ENCODE measurements around the gene TOMM6.

Gene TOMM6

DNA sequence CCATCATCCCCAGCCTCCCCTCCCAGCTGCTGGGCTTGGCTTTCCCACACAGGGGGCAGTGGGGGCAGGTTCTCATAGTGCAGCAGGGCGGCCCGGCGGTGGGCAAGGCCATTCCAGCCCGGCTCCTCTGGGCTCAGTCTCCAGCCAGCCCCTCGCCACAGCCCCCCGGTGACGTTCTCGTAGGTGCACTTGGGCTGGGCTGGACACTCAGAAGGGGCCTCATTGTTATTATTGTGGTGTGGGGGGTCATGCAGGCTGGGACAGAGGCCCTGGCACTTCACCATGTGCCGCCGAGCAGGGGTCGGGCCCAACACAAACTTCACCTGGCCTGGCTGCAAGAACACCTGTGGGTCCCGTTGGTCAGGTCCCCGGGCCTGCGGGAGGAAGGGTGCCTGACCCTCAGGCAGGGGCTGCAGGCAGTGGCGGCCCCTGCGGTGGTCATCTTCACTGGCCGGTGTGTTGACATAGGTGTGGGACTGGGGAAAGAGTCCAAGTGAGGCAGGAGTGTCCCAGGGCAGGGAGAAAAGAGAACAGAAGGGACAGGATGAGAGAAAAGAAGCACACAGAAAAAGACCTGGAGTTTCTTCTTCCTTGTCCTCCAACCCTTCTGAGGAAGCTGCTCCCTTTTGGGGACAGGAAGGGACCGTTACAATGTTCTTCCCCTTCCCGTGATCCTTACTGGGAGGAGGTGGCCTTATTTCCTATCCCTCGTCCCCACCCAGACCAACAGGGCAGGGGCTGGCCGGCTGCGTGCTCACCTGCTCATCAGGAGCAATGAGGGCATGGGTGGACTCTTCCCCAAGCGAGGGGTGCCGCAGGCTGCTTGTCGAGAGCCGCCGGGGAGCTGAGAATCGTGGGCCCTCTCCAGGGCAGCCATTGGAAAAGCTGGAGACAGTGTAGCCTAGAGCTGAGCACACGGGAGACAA is 16.2 kb upstream of the TOMM6 start:
- no peak for DNase-seq (ENCODE audit: insufficient read length, low spot score)
- TF ChIP-seq PAX5 (IDR thresholded peaks at IDR 0.05; ENCODE audit: insufficient read depth, low read length, severe bottlenecking): no peak
- TF ChIP-seq POLR2AphosphoS5 (IDR thresholded peaks at IDR 0.05; ENCODE audit: low read depth, low read length): no peak
- no peak for TF ChIP-seq POLR2A (IDR thresholded peaks at IDR 0.05; ENCODE audit: low read depth, low read length)
- no peak for TF ChIP-seq TAF1 (IDR thresholded peaks at IDR 0.05; ENCODE audit: low read depth, low read length)
- no peak for TF ChIP-seq SPI1 (IDR thresholded peaks at IDR 0.05; ENCODE audit: low read depth, low read length)
- TF ChIP-seq POU2F2 (IDR thresholded peaks at IDR 0.05; ENCODE audit: low read depth, low read length): no peak
- no peak for FAIRE-seq

DNA sequence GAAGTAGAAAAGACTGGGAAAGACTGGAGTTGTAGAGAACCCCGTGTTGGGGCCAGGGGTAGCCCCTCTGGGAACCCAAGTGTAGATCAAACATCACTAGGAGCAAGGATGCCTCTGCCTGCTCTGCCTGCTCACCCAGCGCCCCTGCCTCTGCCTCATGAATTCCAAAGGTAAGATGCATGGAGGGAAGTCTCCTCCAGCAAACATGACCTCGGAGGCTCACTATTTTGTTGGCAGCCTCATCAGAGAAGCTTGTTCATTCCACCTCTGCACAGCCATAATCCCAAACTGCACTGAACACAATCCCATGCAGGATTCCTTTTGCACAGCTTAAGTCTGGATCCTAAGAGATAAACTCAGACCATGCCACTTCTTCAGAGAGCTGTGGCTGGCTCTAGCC is 12.7 kb upstream of the TOMM6 start:
- FAIRE-seq (no peak), DNase-seq (ENCODE audit: insufficient read length, low spot score) (no peak)
- TF ChIP-seq PAX5 (IDR thresholded peaks at IDR 0.05; ENCODE audit: insufficient read depth, low read length, severe bottlenecking) (no peak), TAF1 (IDR thresholded peaks at IDR 0.05; ENCODE audit: low read depth, low read length) (no peak), SPI1 (IDR thresholded peaks at IDR 0.05; ENCODE audit: low read depth, low read length) (no peak), POLR2AphosphoS5 (IDR thresholded peaks at IDR 0.05; ENCODE audit: low read depth, low read length) (no peak), POLR2A (IDR thresholded peaks at IDR 0.05; ENCODE audit: low read depth, low read length) (no peak), POU2F2 (IDR thresholded peaks at IDR 0.05; ENCODE audit: low read depth, low read length) (no peak)

- TF ChIP-seq POLR2AphosphoS5 (IDR thresholded peaks at IDR 0.05; ENCODE audit: low read depth, low read length) (no peak), SPI1 (IDR thresholded peaks at IDR 0.05; ENCODE audit: low read depth, low read length) (no peak), PAX5 (IDR thresholded peaks at IDR 0.05; ENCODE audit: insufficient read depth, low read length, severe bottlenecking) (no peak), POLR2A (IDR thresholded peaks at IDR 0.05; ENCODE audit: low read depth, low read length) (no peak), POU2F2 (IDR thresholded peaks at IDR 0.05; ENCODE audit: low read depth, low read length) (no peak), TAF1 (IDR thresholded peaks at IDR 0.05; ENCODE audit: low read depth, low read length) (no peak)
- peak; percentile 26 for FAIRE-seq
- no peak for DNase-seq (ENCODE audit: insufficient read length, low spot score)
Observed at GRCh38 chr6:41775293-41775882, 12.1 kb upstream of the TOMM6 start.

- no peak for TF ChIP-seq PAX5 (IDR thresholded peaks at IDR 0.05; ENCODE audit: insufficient read depth, low read length, severe bottlenecking)
- no peak for TF ChIP-seq TAF1 (IDR thresholded peaks at IDR 0.05; ENCODE audit: low read depth, low read length)
- TF ChIP-seq POLR2AphosphoS5 (IDR thresholded peaks at IDR 0.05; ENCODE audit: low read depth, low read length): no peak
- no peak for TF ChIP-seq POLR2A (IDR thresholded peaks at IDR 0.05; ENCODE audit: low read depth, low read length)
- TF ChIP-seq SPI1 (IDR thresholded peaks at IDR 0.05; ENCODE audit: low read depth, low read length): no peak
- TF ChIP-seq POU2F2 (IDR thresholded peaks at IDR 0.05; ENCODE audit: low read depth, low read length): no peak
- DNase-seq (ENCODE audit: insufficient read length, low spot score): no peak
- no peak for FAIRE-seq
Observed at GRCh38 chr6:41777551-41778285, 9.8 kb upstream of the TOMM6 start.

DNA sequence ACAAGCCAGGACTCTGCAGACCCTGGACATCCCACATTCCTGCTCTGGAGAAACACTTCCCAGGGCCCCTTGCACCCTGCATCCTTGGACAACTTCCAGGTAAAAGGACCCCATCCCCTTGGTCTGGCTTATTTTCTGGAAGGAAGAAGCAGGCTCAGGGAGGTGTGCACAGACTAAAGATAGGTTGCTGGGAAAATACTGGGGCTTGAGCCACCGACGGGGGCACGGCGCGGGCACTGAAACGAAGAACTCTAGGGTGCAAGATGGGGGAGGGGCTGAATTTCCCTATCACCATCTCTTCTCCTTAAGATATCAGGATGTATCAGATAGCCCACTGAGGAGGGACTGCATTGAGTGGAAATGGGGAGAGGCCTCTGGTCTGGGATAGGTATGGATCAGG is 8.6 kb upstream of the TOMM6 start:
- TF ChIP-seq TAF1 (IDR thresholded peaks at IDR 0.05; ENCODE audit: low read depth, low read length): no peak
- no peak for TF ChIP-seq POU2F2 (IDR thresholded peaks at IDR 0.05; ENCODE audit: low read depth, low read length)
- no peak for TF ChIP-seq POLR2A (IDR thresholded peaks at IDR 0.05; ENCODE audit: low read depth, low read length)
- no peak for TF ChIP-seq PAX5 (IDR thresholded peaks at IDR 0.05; ENCODE audit: insufficient read depth, low read length, severe bottlenecking)
- TF ChIP-seq POLR2AphosphoS5 (IDR thresholded peaks at IDR 0.05; ENCODE audit: low read depth, low read length): no peak
- TF ChIP-seq SPI1 (IDR thresholded peaks at IDR 0.05; ENCODE audit: low read depth, low read length): no peak
- no peak for DNase-seq (ENCODE audit: insufficient read length, low spot score)
- no peak for FAIRE-seq

GRCh38 chr6:41779336-41779735 is 8.2 kb upstream of the TOMM6 start:
- no peak for DNase-seq (ENCODE audit: insufficient read length, low spot score)
- no peak for TF ChIP-seq PAX5 (IDR thresholded peaks at IDR 0.05; ENCODE audit: insufficient read depth, low read length, severe bottlenecking)
- no peak for TF ChIP-seq POU2F2 (IDR thresholded peaks at IDR 0.05; ENCODE audit: low read depth, low read length)
- no peak for TF ChIP-seq POLR2A (IDR thresholded peaks at IDR 0.05; ENCODE audit: low read depth, low read length)
- no peak for TF ChIP-seq SPI1 (IDR thresholded peaks at IDR 0.05; ENCODE audit: low read depth, low read length)
- no peak for TF ChIP-seq TAF1 (IDR thresholded peaks at IDR 0.05; ENCODE audit: low read depth, low read length)
- TF ChIP-seq POLR2AphosphoS5 (IDR thresholded peaks at IDR 0.05; ENCODE audit: low read depth, low read length): no peak
- no peak for FAIRE-seq

GRCh38 chr6:41779788-41780550 is 7.5 kb upstream of the TOMM6 start, which contains the start of gene FRS3:
FRS3 (minus strand) TSS chr6:41779900; CDS start chr6:41776987, 2,913 bp downstream.
- peak; percentile 94 for FAIRE-seq
- TF ChIP-seq POLR2A (IDR thresholded peaks at IDR 0.05; ENCODE audit: low read depth, low read length) (no peak), POU2F2 (IDR thresholded peaks at IDR 0.05; ENCODE audit: low read depth, low read length) (peak; percentile 13; the same call in 1 of the 2 replicates), TAF1 (IDR thresholded peaks at IDR 0.05; ENCODE audit: low read depth, low read length) (no peak), PAX5 (IDR thresholded peaks at IDR 0.05; ENCODE audit: insufficient read depth, low read length, severe bottlenecking) (peak; percentile 75), SPI1 (IDR thresholded peaks at IDR 0.05; ENCODE audit: low read depth, low read length) (no peak), POLR2AphosphoS5 (IDR thresholded peaks at IDR 0.05; ENCODE audit: low read depth, low read length) (no peak)

More at GRCh38 chr6:41779788-41780550, 7.5 kb upstream of the TOMM6 start, which contains the start of gene FRS3:
- peak; percentile 98 for DNase-seq (ENCODE audit: insufficient read length, low spot score)

Data from GM12891 (cell line).